Activated CD8-positive, alpha-beta T cell treated with anti-CD3 and anti-CD28 coated beads for 36 hours (primary cell): Measurements from ENCODE around the gene GPER1. TPM values are rescaled to one million over a fixed set of nuclear protein-coding genes. Genes with fewer than 3 reads are reported as not detected.

ENCODE experiments used
- ATAC-seq: fragments of 200-7000 bp; cut with Tn5 transposase; one replicate; pipeline ENCODE4 v1.10.0; 2021; ENCODE audit warnings: mild to moderate bottlenecking, moderate library complexity
- CTCF ChIA-PET: fragments of 350-600 bp; sonication (Branson Sonifier 250); formaldehyde crosslinking; loops from one replicate; lab custom pipeline; 2021; ENCODE audit warnings: antibody characterized with exemption; lab: Charles Lee
- POLR2A ChIA-PET: fragments of 350-600 bp; sonication (Branson Sonifier 250); formaldehyde crosslinking; loops from one replicate; lab custom pipeline; 2021; ENCODE audit warnings: antibody characterized with exemption; lab: Charles Lee
- DNase-seq: peaks from one replicate; pipeline ENCODE4 v3.0.0-alpha.2; 2020
- H3K27ac Mint-ChIP-seq: one replicate; pipeline ENCODE4 v1.8.0; 2021; ENCODE audit warnings: mild to moderate bottlenecking, mixed read lengths
- H3K27me3 Mint-ChIP-seq: one replicate; pipeline ENCODE4 v1.8.0; 2021; ENCODE audit warnings: mixed read lengths
- H3K36me3 Mint-ChIP-seq: one replicate; pipeline ENCODE4 v1.8.0; 2021; ENCODE audit warnings: low read depth, mixed read lengths
- H3K4me1 Mint-ChIP-seq: one replicate; pipeline ENCODE4 v1.8.0; 2021; ENCODE audit warnings: low read depth, mixed read lengths
- H3K4me3 Mint-ChIP-seq: one replicate; pipeline ENCODE4 v1.8.0; 2021; ENCODE audit warnings: mild to moderate bottlenecking, moderate library complexity, mixed read lengths
- H3K9me3 Mint-ChIP-seq: one replicate; pipeline ENCODE4 v1.8.0; 2021; ENCODE audit warnings: mixed read lengths
- intact Hi-C: fragments of 100-400 bp; cut with micrococcal nuclease; formaldehyde crosslinking; loops from one replicate; pipeline ENCODE4 v1.10.0; 2022
- total RNA-seq, 2 experiments: library from RNA; stranded (reverse); gene quantifications; one replicate each; pipeline ENCODE4 v1.2.3, GENCODE V29; 2021
- TF ChIP-seq, protein P1 (sequence below): fragments of 200-600 bp; IDR thresholded peaks from one replicate; pipeline ENCODE4 v1.8.0; 2022; ENCODE audit warnings: antibody characterized with exemption, mild to moderate bottlenecking

Gene GPER1
- total RNA-seq, 2 experiments from 2014 or later: 0.16 to 0.18 TPM

DNA sequence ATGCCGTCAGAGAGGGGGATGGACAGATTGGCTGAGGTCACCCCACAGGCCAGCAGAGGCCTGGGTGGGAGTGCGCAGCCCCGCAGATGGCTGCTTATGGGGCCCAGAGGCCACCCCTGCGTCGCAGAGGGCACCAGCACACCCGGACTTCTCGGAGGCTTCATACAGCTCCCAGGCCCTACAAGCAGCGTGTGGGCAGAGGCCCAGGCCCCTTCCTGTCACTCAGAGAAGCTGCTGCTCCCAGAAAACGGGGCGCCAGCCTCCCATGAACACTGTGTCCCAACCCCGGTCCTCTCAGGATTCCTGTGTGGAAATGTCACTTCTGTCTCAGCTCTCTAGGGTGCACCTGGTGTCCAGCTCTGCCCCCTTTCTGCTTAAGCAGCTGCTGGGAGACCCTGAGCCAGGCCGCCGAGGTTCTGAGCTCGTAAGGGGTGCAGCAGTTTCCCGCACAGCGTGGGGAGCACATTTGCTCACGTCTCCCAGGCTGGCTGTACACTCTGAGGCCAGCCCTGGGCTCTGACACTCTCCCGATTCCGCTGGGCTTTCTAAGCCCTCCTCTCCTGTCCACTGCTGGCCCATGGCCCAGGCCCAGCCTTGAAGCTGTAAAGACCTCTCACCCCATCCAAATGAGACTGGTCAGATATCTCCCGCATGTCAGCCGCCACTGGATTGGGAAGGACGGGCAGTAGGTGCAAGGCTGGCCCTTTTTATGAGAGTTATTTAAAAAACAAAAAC lies 36.8 kb upstream of the GPER1 start:
- peaks cover 48% of the 10 kb centered on the region for H3K4me1 Mint-ChIP-seq
- no peaks in the 10 kb centered on the region for H3K36me3 Mint-ChIP-seq
- H3K4me3 Mint-ChIP-seq: no peak overlapping the region
- H3K9me3 Mint-ChIP-seq: no peaks in the 10 kb centered on the region
- POLR2A ChIA-PET: interaction anchor here (1.0 kb wide), 1 partner anchor 10 kb away, joined by 3 read pairs; no protein-coding TSS in a partner anchor
- H3K27me3 Mint-ChIP-seq: no peaks in the 10 kb centered on the region
- no peak for DNase-seq
- intact Hi-C loops: no loop called here
- no peak for ATAC-seq
- CTCF ChIA-PET: interaction anchor here (2.5 to 3.0 kb wide), 2 partner anchors 14 to 57 kb away, joined by 16 to 17 read pairs; no protein-coding TSS in a partner anchor
- TF ChIP-seq, protein P1, sequence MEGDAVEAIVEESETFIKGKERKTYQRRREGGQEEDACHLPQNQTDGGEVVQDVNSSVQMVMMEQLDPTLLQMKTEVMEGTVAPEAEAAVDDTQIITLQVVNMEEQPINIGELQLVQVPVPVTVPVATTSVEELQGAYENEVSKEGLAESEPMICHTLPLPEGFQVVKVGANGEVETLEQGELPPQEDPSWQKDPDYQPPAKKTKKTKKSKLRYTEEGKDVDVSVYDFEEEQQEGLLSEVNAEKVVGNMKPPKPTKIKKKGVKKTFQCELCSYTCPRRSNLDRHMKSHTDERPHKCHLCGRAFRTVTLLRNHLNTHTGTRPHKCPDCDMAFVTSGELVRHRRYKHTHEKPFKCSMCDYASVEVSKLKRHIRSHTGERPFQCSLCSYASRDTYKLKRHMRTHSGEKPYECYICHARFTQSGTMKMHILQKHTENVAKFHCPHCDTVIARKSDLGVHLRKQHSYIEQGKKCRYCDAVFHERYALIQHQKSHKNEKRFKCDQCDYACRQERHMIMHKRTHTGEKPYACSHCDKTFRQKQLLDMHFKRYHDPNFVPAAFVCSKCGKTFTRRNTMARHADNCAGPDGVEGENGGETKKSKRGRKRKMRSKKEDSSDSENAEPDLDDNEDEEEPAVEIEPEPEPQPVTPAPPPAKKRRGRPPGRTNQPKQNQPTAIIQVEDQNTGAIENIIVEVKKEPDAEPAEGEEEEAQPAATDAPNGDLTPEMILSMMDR: no peak
- no peak overlapping the region for H3K27ac Mint-ChIP-seq

DNA sequence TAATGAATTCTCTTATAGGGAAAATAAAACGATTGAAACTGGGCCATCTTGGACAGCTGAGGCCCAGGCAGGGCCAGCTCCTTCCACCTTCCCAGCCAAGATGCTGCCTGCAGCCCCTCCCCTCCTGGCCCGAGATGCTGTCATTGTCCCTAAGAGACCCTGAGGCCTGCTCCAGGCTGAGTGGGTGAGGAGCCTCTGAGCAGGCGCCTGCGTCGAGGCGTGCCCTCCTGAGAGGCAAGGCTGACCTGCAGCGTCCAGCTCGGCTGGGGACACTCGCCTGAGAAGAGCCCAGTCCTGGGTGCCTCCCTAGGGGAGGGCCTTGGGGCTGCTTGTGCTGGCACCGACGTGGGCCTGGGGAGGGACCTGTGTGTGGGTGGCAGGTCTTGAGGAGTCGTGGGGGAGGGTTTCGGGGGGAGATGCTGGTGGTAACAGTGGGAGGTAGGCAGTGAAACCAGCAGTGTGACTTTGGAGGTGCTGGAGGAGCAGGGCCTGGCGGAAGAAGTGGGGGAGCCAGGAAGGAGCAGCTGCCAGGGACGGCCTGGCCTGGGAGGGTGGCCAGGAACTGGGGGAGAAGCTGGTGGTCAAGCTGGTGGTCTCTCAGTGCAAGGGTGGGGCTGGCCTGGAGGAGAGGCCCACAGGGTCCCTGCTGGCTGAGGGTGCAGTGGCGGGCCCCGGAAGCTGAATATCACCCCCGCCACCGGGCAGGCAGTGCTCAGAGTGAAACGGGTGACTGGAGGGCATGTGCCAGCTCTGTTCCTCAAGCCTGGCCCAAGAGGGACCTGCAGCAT lies 35.7 kb upstream of the GPER1 start:
- peaks cover 40% of the 10 kb centered on the region for H3K4me1 Mint-ChIP-seq
- H3K36me3 Mint-ChIP-seq: no peaks in the 10 kb centered on the region

DNA sequence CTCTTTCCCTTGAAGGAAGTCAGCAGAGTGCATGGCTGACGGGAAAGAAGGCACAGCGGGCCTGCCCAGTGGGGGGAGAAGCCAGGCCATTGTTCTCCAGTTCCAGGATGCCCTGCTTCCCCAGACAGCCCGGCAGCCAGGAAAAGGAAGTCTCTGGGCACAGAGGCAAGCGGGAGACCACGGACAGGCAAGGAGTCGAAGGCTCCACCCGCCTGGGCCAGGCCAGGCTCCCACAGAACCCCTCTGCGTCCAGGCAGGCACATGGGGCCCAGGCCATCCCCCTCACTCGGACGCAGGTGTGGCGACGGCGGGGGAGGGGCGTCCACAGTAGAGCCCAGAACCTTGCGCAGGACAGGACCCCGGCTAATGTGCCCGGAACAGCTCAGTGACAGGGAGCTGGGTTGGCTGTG lies 34.9 kb upstream of the GPER1 start:
- no peaks in the 10 kb centered on the region for H3K36me3 Mint-ChIP-seq
- intact Hi-C loops: no loop called here
- ChIA-PET CTCF (interaction anchor here (0.8 to 3.0 kb wide), 3 partner anchors 12 to 59 kb away, joined by 4 to 17 read pairs (median 16); no protein-coding TSS in a partner anchor), POLR2A (no interaction called here)
- DNase-seq (no peak), ATAC-seq (no peak)
- H3K4me3 Mint-ChIP-seq: no peak overlapping the region
- TF ChIP-seq, protein P1: no peak
- no peaks in the 10 kb centered on the region for H3K27me3 Mint-ChIP-seq
- no peak overlapping the region for H3K27ac Mint-ChIP-seq
- peaks cover 36% of the 10 kb centered on the region for H3K4me1 Mint-ChIP-seq
- H3K9me3 Mint-ChIP-seq: no peaks in the 10 kb centered on the region

More for the DNA sequence above, 35.7 kb upstream of the GPER1 start:
- CTCF ChIA-PET: interaction anchor here (2.5 to 3.0 kb wide), 2 partner anchors 13 to 59 kb away, joined by 16 to 17 read pairs; no protein-coding TSS in a partner anchor
- H3K27me3 Mint-ChIP-seq: no peaks in the 10 kb centered on the region
- TF ChIP-seq, protein P1: no peak
- intact Hi-C loops: no loop called here
- H3K4me3 Mint-ChIP-seq: no peak overlapping the region
- POLR2A ChIA-PET: no interaction called here
- DNase-seq: no peak
- ATAC-seq: no peak
- no peaks in the 10 kb centered on the region for H3K9me3 Mint-ChIP-seq
- H3K27ac Mint-ChIP-seq: no peak overlapping the region

DNA sequence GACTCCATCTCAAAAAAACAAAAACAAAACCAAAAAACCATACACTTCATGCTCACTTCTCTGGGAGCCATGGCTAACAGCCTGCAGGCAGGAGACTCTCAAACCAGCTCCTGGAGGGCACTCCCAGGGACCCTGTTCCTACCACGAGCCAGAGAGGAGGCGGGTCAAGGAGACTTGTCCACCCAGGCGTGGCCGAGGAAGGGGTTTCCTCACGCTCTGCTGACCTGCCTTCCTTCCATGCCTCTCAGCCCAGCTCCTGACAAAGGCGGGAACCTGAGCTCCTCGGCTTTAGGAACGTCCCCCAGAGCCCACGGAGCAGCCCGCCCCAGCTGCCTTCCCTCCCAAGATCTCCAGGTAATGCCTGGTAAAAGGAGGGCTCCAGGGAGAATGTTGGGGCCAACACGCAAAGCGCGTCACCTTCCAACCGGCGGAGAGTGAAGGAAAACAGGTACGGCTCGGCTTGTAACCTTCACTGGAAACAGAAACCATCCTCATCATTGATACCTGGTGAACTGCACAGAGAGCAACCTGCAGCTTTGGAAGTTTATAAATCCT lies 34.0 kb upstream of the GPER1 start:
- CTCF ChIA-PET: interaction anchor here (0.8 to 3.1 kb wide), 3 partner anchors 12 to 122 kb away, joined by 3 to 20 read pairs (median 4); no protein-coding TSS in a partner anchor
- DNase-seq (no peak), ATAC-seq (no peak)
- no peak overlapping the region for H3K4me3 Mint-ChIP-seq
- POLR2A ChIA-PET: interaction anchor here (0.6 kb wide), 1 partner anchor 8 kb away, joined by 3 read pairs; no protein-coding TSS in a partner anchor
- no peaks in the 10 kb centered on the region for H3K36me3 Mint-ChIP-seq
- H3K9me3 Mint-ChIP-seq: no peaks in the 10 kb centered on the region
- TF ChIP-seq, protein P1: no peak
- H3K4me1 Mint-ChIP-seq: peaks cover 27% of the 10 kb centered on the region
- H3K27me3 Mint-ChIP-seq: no peaks in the 10 kb centered on the region
- intact Hi-C loops: no loop called here
- H3K27ac Mint-ChIP-seq: no peak overlapping the region
